COLO668 (cell line): ENCODE results near the gene RNF208.
A peak's percentile ranks its signal among the peaks of the same experiment; 100 is the strongest.
"Not testable (repeated sequence)": the region's sequence is repeated elsewhere in the genome, so short reads cannot be mapped to it uniquely, and the experiment has no call there.

ENCODE experiments used
- DNase-seq: peaks from one replicate; lab custom pipeline; 2025; ENCODE audit not compliant: unreplicated experiment; lab: John Stamatoyannopoulos, UW

The RNF208 gene

GRCh38 chr9:137253717-137254623 lies 31.9 kb upstream of the RNF208 start:
- peak; percentile 32 for DNase-seq

GRCh38 chr9:137252555-137253506 lies 30.8 kb upstream of the RNF208 start:
- DNase-seq, result peak; percentile 82

- no peak for DNase-seq
Observed at GRCh38 chr9:137251490-137252268, 29.6 kb upstream of the RNF208 start.

- no peak for DNase-seq
Observed at GRCh38 chr9:137251194-137251461, 29.1 kb upstream of the RNF208 start, which contains the start of gene STPG3. Gene STPG3 (plus strand): TSS chr9:137251286. CDS start chr9:137251287, 1 bp downstream.

- DNase-seq, result no peak
Observed at GRCh38 chr9:137250329-137251193, 28.5 kb upstream of the RNF208 start.

GRCh38 chr9:137247916-137248175 lies 25.8 kb upstream of the RNF208 start:
- DNase-seq, result no peak

- DNase-seq, result peak; percentile 68
Observed at GRCh38 chr9:137247135-137247915, 25.3 kb upstream of the RNF208 start.

- peak; percentile 38 for DNase-seq
Observed at GRCh38 chr9:137245450-137246421, 23.7 kb upstream of the RNF208 start.

GRCh38 chr9:137244486-137245449 lies 22.7 kb upstream of the RNF208 start:
- peak; percentile 73 for DNase-seq

GRCh38 chr9:137243626-137244485 lies 21.8 kb upstream of the RNF208 start:
- peak; percentile 63 for DNase-seq

GRCh38 chr9:137243266-137243625 lies 21.2 kb upstream of the RNF208 start:
- DNase-seq, result not testable (repeated sequence)

- no peak for DNase-seq
Observed at GRCh38 chr9:137242269-137243203, 20.5 kb upstream of the RNF208 start.

GRCh38 chr9:137241490-137242268 lies 19.6 kb upstream of the RNF208 start:
- peak; percentile 68 for DNase-seq

GRCh38 chr9:137240841-137241489 lies 18.9 kb upstream of the RNF208 start, which contains the start of gene TUBB4B:
Gene TUBB4B (plus strand): TSS chr9:137241287. CDS start chr9:137241361, 74 bp downstream.
- peak; percentile 99 for DNase-seq
